ENCODE data around the gene CYP2D6.
"Not testable (repeated sequence)": the region's sequence is repeated elsewhere in the genome, so short reads cannot be mapped to it uniquely, and the experiment has no call there.

CYP2D6 gene

GRCh38 chr22:42158456-42159132, 28.0 kb upstream of the CYP2D6 start:
- DNase-seq (ENCODE audit: low read depth in 1 of 2, low spot score in 1 of 2): no peak

GRCh38 chr22:42156598-42156997, 26.0 kb upstream of the CYP2D6 start:
- DNase-seq (ENCODE audit: low read depth in 1 of 2, low spot score in 1 of 2): no peak

DNA sequence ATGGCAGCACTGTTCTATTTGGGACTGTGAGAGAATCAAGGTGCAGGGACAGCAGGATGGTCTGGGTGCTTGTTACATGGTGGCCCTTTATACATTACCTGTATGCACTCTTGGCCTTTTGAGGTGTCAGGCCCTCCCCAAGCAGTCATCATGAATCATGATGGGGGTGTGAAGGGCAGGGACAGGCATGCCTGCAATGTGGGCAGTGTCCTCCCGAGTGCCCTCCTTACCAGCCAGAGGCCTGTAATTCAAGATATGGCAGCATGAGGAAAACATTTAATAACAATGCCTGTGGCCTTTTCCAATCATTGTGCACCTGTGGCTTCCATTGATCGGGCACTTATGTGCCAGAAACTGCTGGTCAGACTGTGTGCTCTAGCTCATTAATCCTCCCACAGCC, 25.5 kb upstream of the CYP2D6 start:
- no peak for DNase-seq (ENCODE audit: low read depth in 1 of 2, low spot score in 1 of 2)

GRCh38 chr22:42155053-42155543, 24.5 kb upstream of the CYP2D6 start:
- DNase-seq (ENCODE audit: low read depth in 1 of 2, low spot score in 1 of 2): no peak

GRCh38 chr22:42154293-42155052, 23.9 kb upstream of the CYP2D6 start:
- no peak for DNase-seq (ENCODE audit: low read depth in 1 of 2, low spot score in 1 of 2)

GRCh38 chr22:42152661-42153270, 22.2 kb upstream of the CYP2D6 start:
- no peak for DNase-seq (ENCODE audit: low read depth in 1 of 2, low spot score in 1 of 2)

- DNase-seq (ENCODE audit: low read depth in 1 of 2, low spot score in 1 of 2): no peak
These were observed 21.5 kb upstream of the CYP2D6 start for GRCh38 chr22:42151924-42152635.

GRCh38 chr22:42150727-42151590, 20.3 kb upstream of the CYP2D6 start:
- DNase-seq (ENCODE audit: low read depth in 1 of 2, low spot score in 1 of 2): no peak

- DNase-seq (ENCODE audit: low read depth in 1 of 2, low spot score in 1 of 2): not testable (repeated sequence)
These were observed 19.2 kb upstream of the CYP2D6 start for GRCh38 chr22:42149798-42150197.

DNA sequence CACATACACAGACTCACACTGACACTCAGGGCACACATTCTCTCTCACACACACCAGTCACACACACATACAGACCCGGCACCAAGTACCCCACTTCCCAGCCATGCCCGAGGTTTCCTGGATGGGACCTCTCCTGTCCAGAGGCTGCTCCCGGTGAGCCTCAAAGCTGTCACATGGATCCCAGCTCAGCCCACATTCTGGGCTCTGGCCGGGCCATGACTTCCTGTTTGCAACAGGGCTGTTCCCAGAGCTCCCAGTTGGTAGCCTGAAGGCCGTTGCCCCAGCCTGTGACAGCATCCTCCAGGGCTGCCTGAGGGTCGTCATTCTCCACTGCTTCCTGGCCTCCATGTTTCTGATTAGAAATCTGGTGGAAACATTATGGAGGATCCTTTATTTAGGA, 14.6 kb upstream of the CYP2D6 start:
- DNase-seq (ENCODE audit: low read depth in 1 of 2, low spot score in 1 of 2): no peak

DNA sequence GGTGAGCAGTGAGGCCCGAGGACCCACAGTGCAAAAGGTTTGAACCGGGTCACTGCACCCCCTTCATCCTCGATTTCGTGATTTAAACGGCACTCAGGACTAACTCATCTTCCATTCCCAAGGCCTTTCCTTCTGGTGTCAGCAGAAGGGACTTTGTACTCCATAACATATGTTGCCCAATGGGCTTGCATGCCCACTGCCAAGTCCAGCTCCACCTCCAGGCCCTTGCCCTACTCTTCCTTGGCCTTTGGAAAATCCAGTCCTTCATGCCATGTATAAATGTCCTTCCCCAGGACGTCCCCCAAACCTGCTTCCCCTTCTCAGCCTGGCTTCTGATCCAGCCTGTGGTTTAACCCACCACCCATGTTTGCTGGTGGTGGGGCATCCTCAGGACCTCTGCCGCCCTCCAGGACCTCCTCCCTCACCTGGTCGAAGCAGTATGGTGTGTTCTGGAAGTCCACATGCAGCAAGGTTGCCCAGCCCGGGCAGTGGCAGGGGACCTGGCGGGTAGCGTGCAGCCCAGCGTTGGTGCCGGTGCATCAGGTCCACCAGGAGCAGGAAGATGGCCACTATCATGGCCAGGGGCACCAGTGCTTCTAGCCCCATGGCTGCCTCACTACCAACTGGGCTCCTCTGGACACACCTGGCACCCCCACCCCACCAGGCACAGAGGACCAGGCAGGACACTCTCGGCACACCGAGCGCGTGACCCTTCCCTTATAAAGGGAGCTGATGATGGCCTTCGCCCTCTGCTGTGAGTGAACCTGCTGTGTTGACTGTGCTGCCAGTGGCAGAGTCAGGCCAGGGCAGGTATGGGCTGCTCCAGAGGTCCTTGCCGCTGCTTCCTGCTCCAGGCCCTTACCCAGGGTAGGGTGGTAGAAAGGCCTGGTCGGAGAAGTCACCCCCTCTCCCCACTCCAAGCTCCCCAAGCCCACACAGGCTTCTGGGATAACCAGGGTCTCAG, 13.5 kb upstream of the CYP2D6 start:
- DNase-seq (ENCODE audit: low read depth in 1 of 2, low spot score in 1 of 2): not testable (repeated sequence)

- no peak for DNase-seq (ENCODE audit: low read depth in 1 of 2, low spot score in 1 of 2)
These were observed 12.3 kb upstream of the CYP2D6 start for GRCh38 chr22:42142771-42143461.

DNA sequence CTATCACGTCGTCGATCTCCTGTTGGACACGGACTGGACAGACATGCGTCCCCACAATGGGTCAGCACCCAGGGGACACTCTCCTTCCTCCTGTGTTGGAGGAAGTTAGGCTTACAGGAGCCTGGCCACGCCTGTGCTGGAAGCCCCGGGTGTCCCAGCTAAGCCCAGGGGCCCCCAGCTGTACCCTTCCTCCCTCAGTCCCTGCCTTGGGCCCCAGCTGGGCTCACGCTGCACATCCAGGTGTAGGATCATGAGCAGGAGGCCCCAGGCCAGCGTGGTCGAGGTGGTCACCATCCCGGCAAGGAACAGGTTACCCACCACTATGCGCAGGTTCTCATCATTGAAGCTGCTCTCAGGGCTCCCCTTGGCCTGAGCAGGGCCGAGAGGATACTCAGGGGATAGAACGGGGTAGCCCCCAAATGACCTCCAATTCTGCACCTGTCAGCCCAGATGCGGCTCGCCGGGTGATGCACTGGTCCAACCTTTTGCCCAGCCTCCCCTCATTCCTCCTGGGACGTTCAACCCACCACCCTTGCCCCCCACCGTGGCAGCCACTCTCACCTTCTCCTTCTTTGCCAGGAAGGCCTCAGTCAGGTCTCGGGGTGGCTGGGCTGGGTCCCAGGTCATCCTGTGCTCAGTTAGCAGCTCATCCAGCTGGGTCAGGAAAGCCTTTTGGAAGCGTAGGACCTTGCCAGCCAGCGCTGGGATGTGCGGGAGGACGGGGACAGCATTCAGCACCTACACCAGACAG, 10.9 kb upstream of the CYP2D6 start:
- not testable (repeated sequence) for DNase-seq (ENCODE audit: low read depth in 1 of 2, low spot score in 1 of 2)

DNA sequence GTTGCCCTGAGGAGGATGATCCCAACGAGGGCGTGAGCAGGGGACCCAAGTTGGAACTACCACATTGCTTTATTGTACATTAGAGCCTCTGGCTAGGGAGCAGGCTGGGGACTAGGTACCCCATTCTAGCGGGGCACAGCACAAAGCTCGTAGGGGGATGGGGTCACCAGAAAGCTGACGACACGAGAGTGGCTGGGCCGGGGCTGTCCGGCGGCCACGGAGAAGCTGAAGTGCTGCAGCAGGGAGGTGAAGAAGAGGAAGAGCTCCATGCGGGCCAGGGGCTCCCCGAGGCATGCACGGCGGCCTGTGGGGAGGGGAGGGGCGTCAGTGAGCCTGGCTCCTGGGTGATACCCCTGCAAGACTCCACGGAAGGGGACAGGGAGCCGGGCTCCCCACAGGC, 9.5 kb upstream of the CYP2D6 start:
- not testable (repeated sequence) for DNase-seq (ENCODE audit: low read depth in 1 of 2, low spot score in 1 of 2)

DNA sequence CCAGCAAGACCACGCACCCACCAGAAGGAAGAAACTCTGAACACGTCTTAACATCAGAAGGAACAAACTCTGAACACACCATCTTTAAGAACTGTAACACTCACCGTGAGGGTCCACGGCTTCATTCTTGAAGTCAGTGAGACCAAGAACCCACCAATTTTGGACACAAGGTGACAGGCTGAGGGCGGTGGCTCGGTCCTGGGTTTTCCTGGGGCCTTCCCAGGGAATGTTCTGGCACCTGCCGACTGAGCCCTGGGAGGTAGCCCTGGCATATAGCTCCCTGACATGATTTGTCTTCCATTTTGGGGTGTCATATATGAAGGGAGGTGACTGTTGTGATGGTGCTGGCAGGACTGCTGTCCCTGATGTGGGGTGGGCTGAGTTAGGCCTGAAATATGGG, 8.9 kb upstream of the CYP2D6 start:
- DNase-seq (ENCODE audit: low read depth in 1 of 2, low spot score in 1 of 2): not testable (repeated sequence)

GRCh38 chr22:42138972-42139371, 8.4 kb upstream of the CYP2D6 start:
- no peak for DNase-seq (ENCODE audit: low read depth in 1 of 2, low spot score in 1 of 2)

- no peak for DNase-seq (ENCODE audit: low read depth in 1 of 2, low spot score in 1 of 2)
These were observed 7.6 kb upstream of the CYP2D6 start for GRCh38 chr22:42138122-42138770.

DNA sequence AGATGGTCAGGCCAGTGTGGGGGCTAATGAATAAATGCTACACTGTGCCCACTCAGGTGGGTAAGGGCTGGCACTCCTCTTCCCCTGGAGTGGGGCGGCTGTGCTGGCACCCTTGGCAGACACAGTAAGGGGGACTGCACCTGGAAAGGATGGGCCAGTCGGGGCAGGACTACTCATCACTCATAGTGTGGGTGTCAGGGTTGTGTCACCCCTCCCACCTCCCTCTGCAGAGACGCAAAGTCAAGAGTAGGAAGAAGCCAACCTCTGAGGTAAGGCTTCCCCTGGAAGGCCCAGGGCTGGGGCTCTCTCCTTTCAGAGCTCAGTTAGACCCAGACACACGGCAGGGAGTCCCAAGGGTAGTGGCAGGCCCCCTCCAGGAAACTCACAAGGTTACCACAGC, 5.1 kb upstream of the CYP2D6 start:
- DNase-seq (ENCODE audit: low read depth in 1 of 2, low spot score in 1 of 2): not testable (repeated sequence)
